K562 (cell line): Measurements from ENCODE around the gene FGF5. TPM values are rescaled to one million over a fixed set of nuclear protein-coding genes. Genes with fewer than 3 reads are reported as not detected.

ENCODE experiments used
- ATAC-seq: fragments of 200-7000 bp; cut with Tn5 transposase; 3 replicates; pipeline ENCODE4 v1.9.1; 2020; ENCODE audit warnings: moderate library complexity
- BruUV-seq: library from RNA; stranded (reverse); fragments of 400-500 nt; replicated peaks from 2 replicates; lab custom pipeline; 2021; lab: Mats Ljungman, UMichigan
- CTCF ChIA-PET: fragments of 300-600 bp; formaldehyde crosslinking; extraction: SDS; loops from one replicate; lab custom pipeline; 2021; ENCODE audit warnings: low intra/inter-chr PET ratio; lab: Yijun Ruan, JAX
- POLR2A ChIA-PET: fragments of 300-600, 350-650 bp; sonication (Branson Sonifier 250); formaldehyde crosslinking; extraction: SDS; loops from one replicate; lab custom pipeline; 2021; ENCODE audit warnings: antibody characterized with exemption, inconsistent platforms; lab: Yijun Ruan, JAX
- DNase-seq, 4 experiments: peaks; one replicate each; pipeline versions ENCODE4 v3.0.0 to v3.0.0-alpha.2; 2011 to 2018; ENCODE audit warnings: low spot score in 3 of 4, mixed read lengths in 3 of 4; ENCODE audit errors: extremely low read depth in 1 of 4
- FAIRE-seq: peaks from 2 replicates; lab custom pipeline; 2011; peaks lifted over from hg19 to GRCh38; lab: Jason Lieb, UNC
- H2AFZ ChIP-seq: 2 replicates; pipeline ENCODE4 v1.6.0; 2011; ENCODE audit warnings: low read depth, low read length, control low read depth, inconsistent platforms
- H3K27ac ChIP-seq: fragments of 200-600 bp; 3 replicates; pipeline ENCODE4 v1.8.0; 2011; ENCODE audit warnings: low read depth, mild to moderate bottlenecking, control low read depth, inconsistent platforms, low read length, moderate library complexity, mixed read lengths; ENCODE audit errors: extremely low read depth
- H3K27me3 ChIP-seq, 2 experiments: fragments of 300-600 bp in 1 of 2; 2 replicates in 1 of 2; 3 replicates in 1 of 2; pipeline versions ENCODE4 v1.6.0 to v1.8.0; 2011; ENCODE audit warnings: inconsistent platforms in 2 of 2, low read length in 2 of 2, mild to moderate bottlenecking in 1 of 2, mixed read lengths in 1 of 2, moderate library complexity in 1 of 2; ENCODE audit not compliant: control insufficient read depth in 2 of 2, insufficient read depth in 2 of 2
- H3K36me3 ChIP-seq: fragments of 300-600 bp; 3 replicates; pipeline ENCODE4 v1.8.0; 2011; ENCODE audit warnings: mild to moderate bottlenecking, low read length, inconsistent platforms; ENCODE audit not compliant: control insufficient read depth, insufficient read depth
- H3K4me1 ChIP-seq, 2 experiments: fragments of 200-600 bp in 1 of 2; replicated peaks in 1 of 2; 2 replicates in 1 of 2; 3 replicates in 1 of 2; pipeline versions ENCODE4 v1.5.1 to v1.8.0; 2011; ENCODE audit warnings: inconsistent platforms in 2 of 2, low read length in 2 of 2, mild to moderate bottlenecking in 1 of 2, mixed read lengths in 1 of 2, moderate library complexity in 1 of 2; ENCODE audit not compliant: control insufficient read depth in 2 of 2, insufficient read depth in 2 of 2
- H3K4me2 ChIP-seq: 2 replicates; pipeline ENCODE4 v1.6.1; 2011; ENCODE audit warnings: low read length, control low read depth, inconsistent platforms, mixed read lengths; ENCODE audit not compliant: insufficient read depth
- H3K4me3 ChIP-seq: fragments of 200-600 bp; sonication (generic), shearing (Covaris generic); 2 replicates; pipeline ENCODE4 v1.5.1; 2016; ENCODE audit warnings: control low read depth, inconsistent platforms
- H3K79me2 ChIP-seq: fragments of 200-600 bp; 3 replicates; pipeline ENCODE4 v1.8.0; 2011; ENCODE audit warnings: low read length, inconsistent platforms; ENCODE audit not compliant: control insufficient read depth, insufficient read depth
- H3K9ac ChIP-seq, 2 experiments: 2 replicates each; pipeline versions ENCODE4 v1.6.0 to v1.6.1; 2011; ENCODE audit warnings: low read depth in 2 of 2, low read length in 2 of 2, control low read depth in 1 of 2, inconsistent platforms in 1 of 2, mild to moderate bottlenecking in 1 of 2, mixed read lengths in 1 of 2; ENCODE audit not compliant: insufficient read depth in 1 of 2
- H3K9me1 ChIP-seq: one replicate; pipeline ENCODE4 v1.6.0; 2011; ENCODE audit warnings: inconsistent platforms, mild to moderate bottlenecking, low read length, moderate library complexity; ENCODE audit not compliant: control insufficient read depth, insufficient read depth
- H3K9me3 ChIP-seq: replicated peaks from 2 replicates; pipeline ENCODE4 v1.5.1; 2011; ENCODE audit warnings: low read depth, low read length, inconsistent platforms; ENCODE audit not compliant: control insufficient read depth, insufficient read depth
- H4K20me1 ChIP-seq: replicated peaks from 2 replicates; pipeline ENCODE4 v1.6.1; 2011; ENCODE audit warnings: low read length, inconsistent platforms, mixed read lengths; ENCODE audit not compliant: control insufficient read depth, insufficient read depth
- BRD9 ChIP-seq: fragments of 450-650 bp; IDR thresholded peaks from 2 replicates; pipeline ENCODE4 v1.6.1; 2018; ENCODE audit warnings: low read depth; ENCODE audit not compliant: partially characterized antibody
- CHD4 ChIP-seq: fragments of 200-600 bp; sonication (generic); IDR thresholded peaks from 3 replicates; pipeline ENCODE4 v1.6.1; 2012; ENCODE audit warnings: low read depth, mild to moderate bottlenecking, mixed read lengths, low read length, inconsistent platforms; ENCODE audit not compliant: insufficient read depth, insufficient replicate concordance, poor library complexity, severe bottlenecking
- FOXP4 ChIP-seq: sonication (generic); formaldehyde crosslinking; IDR thresholded peaks from 2 replicates; pipeline ENCODE4 v1.8.0; 2022; ENCODE audit warnings: mild to moderate bottlenecking, missing genetic modification reagents, borderline replicate concordance
- RNF219 ChIP-seq: fragments of 250-450 bp; sonication (Bioruptor Pico); IDR thresholded peaks from 2 replicates; pipeline ENCODE4 v1.5.0; 2022; ENCODE audit warnings: mild to moderate bottlenecking
- UBTF ChIP-seq, 2 experiments: IDR thresholded peaks; 2 replicates each; pipeline ENCODE4 v1.6.1; 2012; ENCODE audit warnings: improper control_type of control experiment in 2 of 2, low read depth in 2 of 2, low read length in 2 of 2, borderline replicate concordance in 1 of 2
- VEZF1 ChIP-seq: fragments of 200-800 bp; sonication (Bioruptor generic); IDR thresholded peaks from 2 replicates; pipeline ENCODE4 v1.6.1; 2017; ENCODE audit warnings: missing genetic modification characterization, missing compliant biosample characterization
- ZNF316 ChIP-seq: fragments of 450-650 bp; IDR thresholded peaks from 2 replicates; pipeline ENCODE4 v1.6.1; 2016
- ZNF347 ChIP-seq: fragments of 450-650 bp; formaldehyde crosslinking; IDR thresholded peaks from 2 replicates; pipeline ENCODE4 v1.4.0; 2020; ENCODE audit warnings: low read depth, mild to moderate bottlenecking, moderate library complexity
- WGBS: fragments of 100-300 bp; shearing (Covaris generic); methylation state at CpG from one replicate; pipeline ENCODE4 v1.1.6; 2016; ENCODE audit warnings: low coverage, mixed read lengths; ENCODE audit not compliant: insufficient coverage; ENCODE audit errors: missing lambda C conversion rate; 5-methylcytosine and 5-hydroxymethylcytosine counted together
- in situ Hi-C: fragments of 300-500 bp; cut with MboI; formaldehyde crosslinking; loops from 4 replicates; pipeline ENCODE4 v1.15.0; 2018; ENCODE audit warnings: inconsistent platforms, mixed read lengths
- intact Hi-C: fragments of 100-400 bp; cut with micrococcal nuclease; formaldehyde crosslinking; loops from 2 replicates; pipeline ENCODE4 v1.14.2; 2022
- polyA plus RNA-seq, 8 experiments: library from polyadenylated mRNA; depleted of rRNA in 4 of 8; stranded (reverse) in 5 of 8; unstranded in 3 of 8; fragments of >200 nt; fragmentation: Nextera tagmentation in 2 of 8; fragmentation: Illumina TruSeq in 1 of 8; extraction: Ambion mirVana in 2 of 8; extraction: Trizol in 1 of 8; gene quantifications; 2 replicates each; pipeline versions ENCODE4 v1.2.1 to v1.2.3, GENCODE V29; 2011 to 2014; ENCODE audit warnings: inconsistent platforms in 1 of 8, missing spikeins in 1 of 8
- total RNA-seq, 7 experiments: library from RNA; depleted of rRNA in 6 of 7; stranded (reverse); fragments of >200 nt in 6 of 7; fragmentation: Illumina TruSeq in 2 of 7; extraction: Trizol in 2 of 7; gene quantifications; 2 replicates each; pipeline versions ENCODE4 v1.2.1 to v1.2.3, GENCODE V29; 2011 to 2021; ENCODE audit warnings: low replicate concordance in 1 of 7

Gene FGF5
- total and polyA plus RNA-seq, 9 of the 15 experiments (the other 6 are each of a cell fraction or from before 2014, with no cell fraction given): 0.38 to 2.7 (median 1.1) TPM

- no peaks in the 10 kb centered on the region for H3K9me3 ChIP-seq
- FAIRE-seq (peak; percentile 99), ATAC-seq (peak; percentile 98), DNase-seq (peak; percentile 34 to 93 (median 66))
- H3K9ac ChIP-seq: peak overlapping the region in 1 of 2 experiments; percentile 27; a peak in 2 of 4 replicates
- no peaks in the 10 kb centered on the region for H3K36me3 ChIP-seq
- H3K4me2 ChIP-seq: peak overlapping the region; percentile 40
- in situ Hi-C loops (no loop called here), intact Hi-C loops (no loop called here)
- H4K20me1 ChIP-seq: no peaks in the 10 kb centered on the region
- H2AFZ ChIP-seq: peak overlapping the region; percentile 88
- peak overlapping the region; percentile 56 for H3K27ac ChIP-seq
- no peaks in the 10 kb centered on the region for H3K79me2 ChIP-seq
- H3K4me3 ChIP-seq: no peak overlapping the region
- POLR2A ChIA-PET: interaction anchor here (1.0 kb wide), 1 partner anchor 12 kb away, joined by 5 read pairs; no protein-coding TSS in a partner anchor
- 2% methylated on average over 4 of the region's 4 CpGs for WGBS
- BruUV-seq: no TSS peak
- H3K4me1 ChIP-seq: peaks cover 0 to 28% of the 10 kb centered on the region in 2 experiments; a peak in 3 of 5 replicates
- no peaks in the 10 kb centered on the region for H3K27me3 ChIP-seq
- no peaks in the 10 kb centered on the region for H3K9me1 ChIP-seq
- CTCF ChIA-PET: no interaction called here
- TF ChIP-seq FOXP4 (CRISPR knock-in tag) (no peak), VEZF1 (CRISPR knock-in tag) (peak; percentile 48), BRD9 (peak; percentile 75), ZNF347 (CRISPR knock-in tag) (no peak), UBTF (IDR thresholded peaks at IDR 0.05; ENCODE audit: borderline replicate concordance in 1 of 2, low read depth in 2 of 2, low read length in 2 of 2) (no peak), RNF219 (CRISPR knock-in tag) (no peak), CHD4 (no peak), ZNF316 (peak; percentile 27; the same call in 1 of the 2 replicates)
Measured at GRCh38 chr4:80253510-80253909, 13.0 kb upstream of the FGF5 start.
